ENCODE data around the gene BACH2. TPM values are rescaled to one million over a fixed set of nuclear protein-coding genes. Genes with fewer than 3 reads are reported as not detected.

BACH2 gene
- total and polyA plus RNA-seq, 2 experiments from 2014 or later: 1.6 to 5.7 TPM

DNA sequence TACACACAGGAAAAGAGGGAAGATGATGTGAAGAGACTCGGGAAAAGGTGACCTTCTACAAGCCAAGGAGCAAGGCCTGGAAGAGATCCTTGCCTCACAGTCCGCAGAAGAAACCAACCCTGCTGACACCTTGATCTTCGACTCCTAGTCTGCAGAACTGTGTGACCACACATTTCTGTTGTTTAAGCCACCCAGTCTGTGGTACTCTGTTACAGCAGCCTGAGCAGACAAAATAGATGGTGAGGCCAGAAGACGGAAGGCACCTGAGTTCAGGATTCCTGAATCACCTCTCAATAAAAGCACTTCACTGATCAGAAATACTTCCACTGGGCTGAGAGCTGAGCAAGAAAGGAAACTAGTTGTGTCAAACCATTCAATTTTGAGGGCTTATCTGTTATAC lies 103.3 kb downstream of the BACH2 start (continued):
- TF ChIP-seq ZNF331 (CRISPR knock-in tag; IDR thresholded peaks at IDR 0.05; ENCODE audit: low read depth) (no peak), STAT1 (IDR thresholded peaks at IDR 0.05; ENCODE audit: unreplicated experiment) (no peak), CREB1 (CRISPR knock-in tag; IDR thresholded peaks at IDR 0.05; ENCODE audit: low read depth) (no peak), EZH2phosphoT487 (IDR thresholded peaks at IDR 0.05; ENCODE audit: unreplicated experiment) (no peak), EZH2 (IDR thresholded peaks at IDR 0.05; ENCODE audit: low read depth, unreplicated experiment) (no peak)
- TF ChIP-seq, protein P1, sequence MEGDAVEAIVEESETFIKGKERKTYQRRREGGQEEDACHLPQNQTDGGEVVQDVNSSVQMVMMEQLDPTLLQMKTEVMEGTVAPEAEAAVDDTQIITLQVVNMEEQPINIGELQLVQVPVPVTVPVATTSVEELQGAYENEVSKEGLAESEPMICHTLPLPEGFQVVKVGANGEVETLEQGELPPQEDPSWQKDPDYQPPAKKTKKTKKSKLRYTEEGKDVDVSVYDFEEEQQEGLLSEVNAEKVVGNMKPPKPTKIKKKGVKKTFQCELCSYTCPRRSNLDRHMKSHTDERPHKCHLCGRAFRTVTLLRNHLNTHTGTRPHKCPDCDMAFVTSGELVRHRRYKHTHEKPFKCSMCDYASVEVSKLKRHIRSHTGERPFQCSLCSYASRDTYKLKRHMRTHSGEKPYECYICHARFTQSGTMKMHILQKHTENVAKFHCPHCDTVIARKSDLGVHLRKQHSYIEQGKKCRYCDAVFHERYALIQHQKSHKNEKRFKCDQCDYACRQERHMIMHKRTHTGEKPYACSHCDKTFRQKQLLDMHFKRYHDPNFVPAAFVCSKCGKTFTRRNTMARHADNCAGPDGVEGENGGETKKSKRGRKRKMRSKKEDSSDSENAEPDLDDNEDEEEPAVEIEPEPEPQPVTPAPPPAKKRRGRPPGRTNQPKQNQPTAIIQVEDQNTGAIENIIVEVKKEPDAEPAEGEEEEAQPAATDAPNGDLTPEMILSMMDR (conservative IDR thresholded peaks at IDR 0.05; ENCODE audit: low read depth in 2 of 2): no peak
- TF ChIP-seq, protein P2, sequence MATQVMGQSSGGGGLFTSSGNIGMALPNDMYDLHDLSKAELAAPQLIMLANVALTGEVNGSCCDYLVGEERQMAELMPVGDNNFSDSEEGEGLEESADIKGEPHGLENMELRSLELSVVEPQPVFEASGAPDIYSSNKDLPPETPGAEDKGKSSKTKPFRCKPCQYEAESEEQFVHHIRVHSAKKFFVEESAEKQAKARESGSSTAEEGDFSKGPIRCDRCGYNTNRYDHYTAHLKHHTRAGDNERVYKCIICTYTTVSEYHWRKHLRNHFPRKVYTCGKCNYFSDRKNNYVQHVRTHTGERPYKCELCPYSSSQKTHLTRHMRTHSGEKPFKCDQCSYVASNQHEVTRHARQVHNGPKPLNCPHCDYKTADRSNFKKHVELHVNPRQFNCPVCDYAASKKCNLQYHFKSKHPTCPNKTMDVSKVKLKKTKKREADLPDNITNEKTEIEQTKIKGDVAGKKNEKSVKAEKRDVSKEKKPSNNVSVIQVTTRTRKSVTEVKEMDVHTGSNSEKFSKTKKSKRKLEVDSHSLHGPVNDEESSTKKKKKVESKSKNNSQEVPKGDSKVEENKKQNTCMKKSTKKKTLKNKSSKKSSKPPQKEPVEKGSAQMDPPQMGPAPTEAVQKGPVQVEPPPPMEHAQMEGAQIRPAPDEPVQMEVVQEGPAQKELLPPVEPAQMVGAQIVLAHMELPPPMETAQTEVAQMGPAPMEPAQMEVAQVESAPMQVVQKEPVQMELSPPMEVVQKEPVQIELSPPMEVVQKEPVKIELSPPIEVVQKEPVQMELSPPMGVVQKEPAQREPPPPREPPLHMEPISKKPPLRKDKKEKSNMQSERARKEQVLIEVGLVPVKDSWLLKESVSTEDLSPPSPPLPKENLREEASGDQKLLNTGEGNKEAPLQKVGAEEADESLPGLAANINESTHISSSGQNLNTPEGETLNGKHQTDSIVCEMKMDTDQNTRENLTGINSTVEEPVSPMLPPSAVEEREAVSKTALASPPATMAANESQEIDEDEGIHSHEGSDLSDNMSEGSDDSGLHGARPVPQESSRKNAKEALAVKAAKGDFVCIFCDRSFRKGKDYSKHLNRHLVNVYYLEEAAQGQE (IDR thresholded peaks at IDR 0.05; ENCODE audit: unreplicated experiment): no peak

- H3K36me3 Mint-ChIP-seq (ENCODE audit: low read depth): peaks cover 7% of the 10 kb centered on the region
- H3K36me3 ChIP-seq (ENCODE audit: insufficient read depth): no peaks in the 10 kb centered on the region
- TF ChIP-seq EZH2 (IDR thresholded peaks at IDR 0.05; ENCODE audit: low read depth, unreplicated experiment) (no peak), NANOG (IDR thresholded peaks at IDR 0.05; ENCODE audit: borderline replicate concordance) (no peak), EZH2phosphoT487 (IDR thresholded peaks at IDR 0.05; ENCODE audit: unreplicated experiment) (no peak), JUNB (IDR thresholded peaks at IDR 0.05; ENCODE audit: unreplicated experiment) (no peak), CREB1 (CRISPR knock-in tag; IDR thresholded peaks at IDR 0.05; ENCODE audit: low read depth) (no peak), POLR2AphosphoS5 (IDR thresholded peaks at IDR 0.05; ENCODE audit: low read depth) (no peak), ZNF331 (CRISPR knock-in tag; IDR thresholded peaks at IDR 0.05; ENCODE audit: low read depth) (no peak)
- TF ChIP-seq, protein P3, sequence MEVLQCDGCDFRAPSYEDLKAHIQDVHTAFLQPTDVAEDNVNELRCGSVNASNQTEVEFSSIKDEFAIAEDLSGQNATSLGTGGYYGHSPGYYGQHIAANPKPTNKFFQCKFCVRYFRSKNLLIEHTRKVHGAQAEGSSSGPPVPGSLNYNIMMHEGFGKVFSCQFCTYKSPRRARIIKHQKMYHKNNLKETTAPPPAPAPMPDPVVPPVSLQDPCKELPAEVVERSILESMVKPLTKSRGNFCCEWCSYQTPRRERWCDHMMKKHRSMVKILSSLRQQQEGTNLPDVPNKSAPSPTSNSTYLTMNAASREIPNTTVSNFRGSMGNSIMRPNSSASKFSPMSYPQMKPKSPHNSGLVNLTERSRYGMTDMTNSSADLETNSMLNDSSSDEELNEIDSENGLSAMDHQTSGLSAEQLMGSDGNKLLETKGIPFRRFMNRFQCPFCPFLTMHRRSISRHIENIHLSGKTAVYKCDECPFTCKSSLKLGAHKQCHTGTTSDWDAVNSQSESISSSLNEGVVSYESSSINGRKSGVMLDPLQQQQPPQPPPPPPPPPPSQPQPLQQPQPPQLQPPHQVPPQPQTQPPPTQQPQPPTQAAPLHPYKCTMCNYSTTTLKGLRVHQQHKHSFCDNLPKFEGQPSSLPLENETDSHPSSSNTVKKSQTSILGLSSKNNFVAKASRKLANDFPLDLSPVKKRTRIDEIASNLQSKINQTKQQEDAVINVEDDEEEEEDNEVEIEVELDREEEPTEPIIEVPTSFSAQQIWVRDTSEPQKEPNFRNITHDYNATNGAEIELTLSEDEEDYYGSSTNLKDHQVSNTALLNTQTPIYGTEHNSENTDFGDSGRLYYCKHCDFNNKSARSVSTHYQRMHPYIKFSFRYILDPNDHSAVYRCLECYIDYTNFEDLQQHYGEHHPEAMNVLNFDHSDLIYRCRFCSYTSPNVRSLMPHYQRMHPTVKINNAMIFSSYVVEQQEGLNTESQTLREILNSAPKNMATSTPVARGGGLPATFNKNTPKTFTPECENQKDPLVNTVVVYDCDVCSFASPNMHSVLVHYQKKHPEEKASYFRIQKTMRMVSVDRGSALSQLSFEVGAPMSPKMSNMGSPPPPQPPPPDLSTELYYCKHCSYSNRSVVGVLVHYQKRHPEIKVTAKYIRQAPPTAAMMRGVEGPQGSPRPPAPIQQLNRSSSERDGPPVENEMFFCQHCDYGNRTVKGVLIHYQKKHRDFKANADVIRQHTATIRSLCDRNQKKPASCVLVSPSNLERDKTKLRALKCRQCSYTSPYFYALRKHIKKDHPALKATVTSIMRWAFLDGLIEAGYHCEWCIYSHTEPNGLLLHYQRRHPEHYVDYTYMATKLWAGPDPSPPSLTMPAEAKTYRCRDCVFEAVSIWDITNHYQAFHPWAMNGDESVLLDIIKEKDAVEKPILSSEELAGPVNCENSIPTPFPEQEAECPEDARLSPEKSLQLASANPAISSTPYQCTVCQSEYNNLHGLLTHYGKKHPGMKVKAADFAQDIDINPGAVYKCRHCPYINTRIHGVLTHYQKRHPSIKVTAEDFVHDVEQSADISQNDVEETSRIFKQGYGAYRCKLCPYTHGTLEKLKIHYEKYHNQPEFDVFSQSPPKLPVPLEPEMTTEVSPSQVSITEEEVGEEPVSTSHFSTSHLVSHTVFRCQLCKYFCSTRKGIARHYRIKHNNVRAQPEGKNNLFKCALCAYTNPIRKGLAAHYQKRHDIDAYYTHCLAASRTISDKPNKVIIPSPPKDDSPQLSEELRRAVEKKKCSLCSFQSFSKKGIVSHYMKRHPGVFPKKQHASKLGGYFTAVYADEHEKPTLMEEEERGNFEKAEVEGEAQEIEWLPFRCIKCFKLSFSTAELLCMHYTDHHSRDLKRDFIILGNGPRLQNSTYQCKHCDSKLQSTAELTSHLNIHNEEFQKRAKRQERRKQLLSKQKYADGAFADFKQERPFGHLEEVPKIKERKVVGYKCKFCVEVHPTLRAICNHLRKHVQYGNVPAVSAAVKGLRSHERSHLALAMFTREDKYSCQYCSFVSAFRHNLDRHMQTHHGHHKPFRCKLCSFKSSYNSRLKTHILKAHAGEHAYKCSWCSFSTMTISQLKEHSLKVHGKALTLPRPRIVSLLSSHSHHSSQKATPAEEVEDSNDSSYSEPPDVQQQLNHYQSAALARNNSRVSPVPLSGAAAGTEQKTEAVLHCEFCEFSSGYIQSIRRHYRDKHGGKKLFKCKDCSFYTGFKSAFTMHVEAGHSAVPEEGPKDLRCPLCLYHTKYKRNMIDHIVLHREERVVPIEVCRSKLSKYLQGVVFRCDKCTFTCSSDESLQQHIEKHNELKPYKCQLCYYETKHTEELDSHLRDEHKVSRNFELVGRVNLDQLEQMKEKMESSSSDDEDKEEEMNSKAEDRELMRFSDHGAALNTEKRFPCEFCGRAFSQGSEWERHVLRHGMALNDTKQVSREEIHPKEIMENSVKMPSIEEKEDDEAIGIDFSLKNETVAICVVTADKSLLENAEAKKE (CRISPR knock-in tag; IDR thresholded peaks at IDR 0.05): no peak
- TF ChIP-seq, protein P1 (conservative IDR thresholded peaks at IDR 0.05; ENCODE audit: low read depth in 2 of 2): no peak
Measured at GRCh38 chr6:90192857-90193256, 103.8 kb downstream of the BACH2 start.

More at GRCh38 chr6:90192857-90193256, 103.8 kb downstream of the BACH2 start:
- no peak overlapping the region for H3K27ac Mint-ChIP-seq
- H3K27me3 Mint-ChIP-seq (ENCODE audit: insufficient read depth, low read depth, poor library complexity): peaks cover 3% of the 10 kb centered on the region
- DNase-seq (ENCODE audit: low spot score) (peak; percentile 23), ATAC-seq (peak; percentile 69)
- Histone ChIP-seq H3F3A (replicated peaks; ENCODE audit: low read depth) (no peaks in the 10 kb centered on the region), H3K27me3 (ENCODE audit: insufficient read depth) (no peaks in the 10 kb centered on the region), H3K79me2 (replicated peaks; ENCODE audit: insufficient read depth) (no peaks in the 10 kb centered on the region), H2AFZ (peak overlapping the region; percentile 49; the same call in 1 of the 2 replicates), H3K27ac (ENCODE audit: low read depth) (no peak overlapping the region), H3K9me2 (ENCODE audit: insufficient read depth) (no peaks in the 10 kb centered on the region), H3K4me1 (ENCODE audit: insufficient read depth) (peaks cover 5% of the 10 kb centered on the region; the same call in 1 of the 2 replicates), H3K4me2 (no peak overlapping the region), H4K20me1 (replicated peaks; ENCODE audit: insufficient read depth) (no peaks in the 10 kb centered on the region), H3K4me3 (no peak overlapping the region)
- H3K4me3 Mint-ChIP-seq: no peak overlapping the region
- H3K4me1 Mint-ChIP-seq: peaks cover 3% of the 10 kb centered on the region
- H3K9me3 Mint-ChIP-seq: peaks cover 8% of the 10 kb centered on the region

Measured in GM23338 (cell line).